SU-DHL-6 (cell line): ENCODE results near the gene OR5H2.

ENCODE experiments used
- H2AFZ ChIP-seq: fragments of 200-600 bp; sonication (generic); 2 replicates; pipeline ENCODE4 v1.6.1; 2014; ENCODE audit warnings: low read depth, mild to moderate bottlenecking, moderate library complexity, mixed read lengths, antibody characterized with exemption, low read length; ENCODE audit not compliant: severe bottlenecking
- H3F3A ChIP-seq: fragments of 200-600 bp; shearing (Covaris generic); 2 replicates; pipeline ENCODE4 v1.6.0; 2016; ENCODE audit warnings: antibody characterized with exemption, mild to moderate bottlenecking; ENCODE audit not compliant: insufficient read depth
- H3K27ac ChIP-seq: fragments of 200-600 bp; sonication (generic); 2 replicates; pipeline ENCODE4 v1.5.1; 2016; ENCODE audit warnings: low read depth, mild to moderate bottlenecking, low read length, moderate library complexity, mixed read lengths
- H3K27me3 ChIP-seq: fragments of 200-600 bp; sonication (generic), shearing (Covaris generic); 2 replicates; pipeline ENCODE4 v1.6.0; 2014; ENCODE audit warnings: mild to moderate bottlenecking, low read length
- H3K36me3 ChIP-seq: fragments of 200-600 bp; sonication (generic); 2 replicates; pipeline ENCODE4 v1.6.1; 2014; ENCODE audit warnings: mild to moderate bottlenecking, low read length, mixed read lengths
- H3K4me2 ChIP-seq: fragments of 300-600, 200-600 bp; shearing (Covaris generic), sonication (generic); 2 replicates; pipeline ENCODE4 v1.6.0; 2014; ENCODE audit warnings: low read length, low read depth, mild to moderate bottlenecking; ENCODE audit not compliant: poor library complexity, severe bottlenecking
- H3K4me3 ChIP-seq: fragments of 200-600 bp; sonication (generic); 2 replicates; pipeline ENCODE4 v1.5.1; 2014; ENCODE audit warnings: antibody characterized with exemption, low read length, mild to moderate bottlenecking, mixed read lengths; ENCODE audit not compliant: insufficient read depth, poor library complexity, severe bottlenecking
- H3K79me2 ChIP-seq: fragments of 200-600 bp; sonication (generic); 2 replicates; pipeline ENCODE4 v1.6.1; 2014; ENCODE audit warnings: mild to moderate bottlenecking, low read length, moderate library complexity; ENCODE audit not compliant: insufficient read depth
- H3K9ac ChIP-seq: fragments of 200-600 bp; sonication (generic); 2 replicates; pipeline ENCODE4 v1.7.0; 2014; ENCODE audit warnings: mild to moderate bottlenecking, low read length
- H3K9me2 ChIP-seq: fragments of 200-600 bp; sonication (generic); replicated peaks from 2 replicates; pipeline ENCODE4 v1.6.1; 2014; ENCODE audit warnings: low read length; ENCODE audit not compliant: insufficient read depth
- H3K9me3 ChIP-seq: fragments of 200-600 bp; sonication (generic); 2 replicates; pipeline ENCODE4 v1.6.1; 2014; ENCODE audit warnings: low read length, mixed read lengths; ENCODE audit not compliant: insufficient read depth
- H4K20me1 ChIP-seq: fragments of 200-600 bp; sonication (generic); 2 replicates; pipeline ENCODE4 v1.6.1; 2014; ENCODE audit warnings: low read depth, mild to moderate bottlenecking, antibody characterized with exemption, low read length, moderate library complexity, mixed read lengths
- EZH2phosphoT487 ChIP-seq: fragments of 200-600 bp; sonication (generic), shearing (Covaris generic); conservative IDR thresholded peaks from 2 replicates; pipeline ENCODE4 v1.6.1; 2018; ENCODE audit warnings: mild to moderate bottlenecking, antibody characterized with exemption, low read length, moderate library complexity, mixed read lengths
- TF ChIP-seq, protein P1 (sequence below): fragments of 200-600 bp; sonication (generic); IDR thresholded peaks from one replicate; pipeline ENCODE4 v1.5.1; 2017; ENCODE audit warnings: antibody characterized with exemption, mild to moderate bottlenecking, low read length, moderate library complexity; ENCODE audit not compliant: insufficient read depth, poor library complexity, severe bottlenecking

OR5H2 gene

GRCh38 chr3:98259707-98260106 is 22.6 kb upstream of the OR5H2 start:
- TF ChIP-seq, protein P1, sequence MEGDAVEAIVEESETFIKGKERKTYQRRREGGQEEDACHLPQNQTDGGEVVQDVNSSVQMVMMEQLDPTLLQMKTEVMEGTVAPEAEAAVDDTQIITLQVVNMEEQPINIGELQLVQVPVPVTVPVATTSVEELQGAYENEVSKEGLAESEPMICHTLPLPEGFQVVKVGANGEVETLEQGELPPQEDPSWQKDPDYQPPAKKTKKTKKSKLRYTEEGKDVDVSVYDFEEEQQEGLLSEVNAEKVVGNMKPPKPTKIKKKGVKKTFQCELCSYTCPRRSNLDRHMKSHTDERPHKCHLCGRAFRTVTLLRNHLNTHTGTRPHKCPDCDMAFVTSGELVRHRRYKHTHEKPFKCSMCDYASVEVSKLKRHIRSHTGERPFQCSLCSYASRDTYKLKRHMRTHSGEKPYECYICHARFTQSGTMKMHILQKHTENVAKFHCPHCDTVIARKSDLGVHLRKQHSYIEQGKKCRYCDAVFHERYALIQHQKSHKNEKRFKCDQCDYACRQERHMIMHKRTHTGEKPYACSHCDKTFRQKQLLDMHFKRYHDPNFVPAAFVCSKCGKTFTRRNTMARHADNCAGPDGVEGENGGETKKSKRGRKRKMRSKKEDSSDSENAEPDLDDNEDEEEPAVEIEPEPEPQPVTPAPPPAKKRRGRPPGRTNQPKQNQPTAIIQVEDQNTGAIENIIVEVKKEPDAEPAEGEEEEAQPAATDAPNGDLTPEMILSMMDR = no peak
- TF ChIP-seq EZH2phosphoT487 = no peak
- H3K79me2 ChIP-seq = no peaks in the 10 kb centered on the region
- H4K20me1 ChIP-seq = no peaks in the 10 kb centered on the region
- H2AFZ ChIP-seq = no peak overlapping the region
- H3K4me3 ChIP-seq = no peak overlapping the region
- H3K4me2 ChIP-seq = no peak overlapping the region
- H3K9me2 ChIP-seq = no peaks in the 10 kb centered on the region
- no peaks in the 10 kb centered on the region for H3F3A ChIP-seq
- no peaks in the 10 kb centered on the region for H3K36me3 ChIP-seq
- no peaks in the 10 kb centered on the region for H3K9me3 ChIP-seq
- H3K9ac ChIP-seq = no peak overlapping the region
- no peak overlapping the region for H3K27ac ChIP-seq
- no peaks in the 10 kb centered on the region for H3K27me3 ChIP-seq

DNA sequence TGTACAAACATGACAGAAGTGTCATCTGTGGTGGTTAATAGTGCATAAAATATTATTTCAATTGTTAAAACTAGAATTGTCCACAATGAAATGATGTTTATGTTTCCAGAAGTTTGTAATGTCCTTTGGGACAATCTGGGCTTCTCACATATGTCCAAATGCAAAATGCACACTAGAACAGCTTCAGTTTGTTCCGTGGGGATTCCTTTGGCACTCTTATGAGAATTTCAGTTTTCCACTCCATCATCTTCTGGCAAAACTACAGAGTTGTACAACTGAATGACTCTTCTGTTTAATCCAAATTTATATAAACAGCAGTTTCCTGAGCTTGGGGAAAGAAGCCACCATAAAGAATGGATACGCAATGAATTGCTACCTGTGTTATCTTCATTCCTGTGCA is 20.3 kb upstream of the OR5H2 start:
- H3K9me2 ChIP-seq = no peaks in the 10 kb centered on the region
- no peak overlapping the region for H3K4me3 ChIP-seq
- H3F3A ChIP-seq = no peaks in the 10 kb centered on the region
- no peaks in the 10 kb centered on the region for H3K79me2 ChIP-seq
- no peak overlapping the region for H3K9ac ChIP-seq
- no peak overlapping the region for H3K4me2 ChIP-seq
- H3K9me3 ChIP-seq = no peaks in the 10 kb centered on the region
- H3K27me3 ChIP-seq = no peaks in the 10 kb centered on the region
- no peaks in the 10 kb centered on the region for H4K20me1 ChIP-seq
- no peak overlapping the region for H2AFZ ChIP-seq
- TF ChIP-seq, protein P1 = no peak
- no peak for TF ChIP-seq EZH2phosphoT487
- no peaks in the 10 kb centered on the region for H3K36me3 ChIP-seq
- no peak overlapping the region for H3K27ac ChIP-seq

- TF ChIP-seq, protein P1 = no peak
- no peak for TF ChIP-seq EZH2phosphoT487
- no peaks in the 10 kb centered on the region for H3K79me2 ChIP-seq
Measured at GRCh38 chr3:98263944-98264343, 18.4 kb upstream of the OR5H2 start, which contains the start of gene OR5H6. Gene OR5H6 (plus strand): TSS chr3:98264244. CDS start chr3:98264333, 89 bp downstream.

GRCh38 chr3:98269846-98270245 is 12.5 kb upstream of the OR5H2 start:
- Histone ChIP-seq H3K4me3 (no peak overlapping the region), H3K27me3 (no peaks in the 10 kb centered on the region), H3K27ac (no peak overlapping the region), H4K20me1 (no peaks in the 10 kb centered on the region), H3K9me2 (no peaks in the 10 kb centered on the region), H3F3A (no peaks in the 10 kb centered on the region), H3K9me3 (no peaks in the 10 kb centered on the region), H3K79me2 (no peaks in the 10 kb centered on the region), H3K9ac (no peak overlapping the region), H3K36me3 (no peaks in the 10 kb centered on the region), H2AFZ (no peak overlapping the region), H3K4me2 (no peak overlapping the region)
- no peak for TF ChIP-seq EZH2phosphoT487
- TF ChIP-seq, protein P1 = no peak

More at GRCh38 chr3:98263944-98264343, 18.4 kb upstream of the OR5H2 start, which contains the start of gene OR5H6:
- H3K27ac ChIP-seq = no peak within 1 kb of the TSS
- no peaks in the 10 kb centered on the region for H3K36me3 ChIP-seq
- H3F3A ChIP-seq = no peaks in the 10 kb centered on the region
- H3K9ac ChIP-seq = no peak within 1 kb of the TSS
- no peaks in the 10 kb centered on the region for H3K9me2 ChIP-seq
- H4K20me1 ChIP-seq = no peaks in the 10 kb centered on the region
- H2AFZ ChIP-seq = no peak within 1 kb of the TSS
- no peaks in the 10 kb centered on the region for H3K9me3 ChIP-seq
- no peak within 1 kb of the TSS for H3K4me2 ChIP-seq
- no peaks in the 10 kb centered on the region for H3K27me3 ChIP-seq
- H3K4me3 ChIP-seq = no peak within 1 kb of the TSS
